HG02970 (cell line): Measurements from ENCODE around the gene ERO1B.
"Not testable (repeated sequence)": the region's sequence is repeated elsewhere in the genome, so short reads cannot be mapped to it uniquely, and the experiment has no call there.

Experiments
- ATAC-seq: cut with Tn5 transposase; IDR thresholded peaks from one replicate; pipeline ENCODE4 v1.9.1; 2021; ENCODE audit warnings: mild to moderate bottlenecking, moderate library complexity, moderate number of reproducible peaks; ENCODE audit not compliant: unreplicated experiment, low FRiP score

ERO1B gene

DNA sequence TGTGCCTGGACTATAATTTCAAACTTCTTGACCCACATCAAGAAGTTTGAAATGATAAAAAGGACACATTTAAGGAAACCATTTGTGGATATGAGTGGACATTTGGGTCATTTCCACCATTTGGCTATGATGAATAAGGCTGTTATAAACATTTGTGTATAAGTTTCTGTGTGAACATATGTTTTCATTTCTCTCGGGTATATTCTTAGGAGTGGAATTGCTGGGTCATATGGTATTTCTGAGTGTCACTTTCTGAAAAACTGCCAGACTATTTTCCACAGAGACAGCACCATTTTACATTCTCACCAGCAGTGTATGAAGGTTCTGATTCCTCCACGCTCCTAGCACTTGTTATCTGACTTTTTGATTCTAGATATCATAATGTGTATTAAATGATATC, 88.6 kb downstream of the ERO1B start:
- no peak for ATAC-seq

DNA sequence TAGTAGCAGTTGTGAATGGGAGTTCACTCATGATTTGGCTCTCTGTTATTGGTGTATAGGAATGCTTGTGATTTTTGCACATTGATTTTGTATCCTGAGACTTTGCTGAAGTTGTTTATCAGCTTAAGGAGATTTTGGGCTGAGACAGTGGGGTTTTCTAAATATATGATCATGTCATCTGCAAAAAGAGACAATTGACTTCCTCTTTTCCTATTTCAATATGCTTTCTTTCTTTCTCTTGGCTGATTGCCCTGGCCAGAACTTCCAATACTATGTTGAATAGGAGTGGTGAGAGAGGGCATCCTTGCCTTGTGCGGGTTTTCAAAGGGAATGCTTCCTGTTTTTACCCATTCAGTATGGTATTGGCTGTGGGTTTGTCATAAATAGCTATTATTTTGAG, 93.7 kb downstream of the ERO1B start:
- not testable (repeated sequence) for ATAC-seq

DNA sequence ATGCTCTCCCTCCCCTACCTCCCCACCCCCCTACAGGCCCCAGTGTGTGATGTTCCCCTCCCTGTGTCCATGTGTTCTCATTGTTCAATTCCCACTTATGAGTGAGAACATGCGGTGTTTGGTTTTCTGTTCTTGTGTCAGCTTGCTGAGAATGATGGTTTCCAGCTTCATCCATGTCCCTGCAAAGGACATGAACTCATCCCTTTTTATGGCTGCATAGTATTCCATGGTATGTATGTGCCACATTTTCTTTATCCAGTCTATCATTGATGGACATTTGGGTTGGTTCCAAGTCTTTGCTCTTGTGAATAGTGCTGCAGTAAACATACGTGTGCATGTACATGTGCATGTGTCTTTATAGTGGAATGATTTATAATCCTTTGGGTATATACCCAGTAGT, 95.3 kb downstream of the ERO1B start:
- not testable (repeated sequence) for ATAC-seq

DNA sequence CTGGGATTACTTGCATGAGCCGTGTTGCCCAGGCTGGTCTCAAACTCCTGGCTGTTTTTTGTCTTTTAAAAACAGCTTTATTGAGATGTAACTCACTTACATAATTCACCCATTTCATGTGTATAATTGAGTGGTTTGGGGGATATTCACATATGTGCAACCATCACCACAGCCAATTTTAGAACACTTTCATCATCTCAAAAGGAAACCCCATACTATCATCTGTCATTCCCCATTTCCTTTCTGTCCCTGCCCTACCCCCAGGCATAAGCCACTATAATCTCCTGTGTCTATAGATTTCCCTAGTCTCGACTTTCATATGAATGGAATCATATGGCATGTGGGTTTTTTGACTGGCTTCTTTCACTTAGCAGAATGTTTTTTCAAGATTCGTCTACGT, 96.1 kb downstream of the ERO1B start:
- ATAC-seq: no peak

DNA sequence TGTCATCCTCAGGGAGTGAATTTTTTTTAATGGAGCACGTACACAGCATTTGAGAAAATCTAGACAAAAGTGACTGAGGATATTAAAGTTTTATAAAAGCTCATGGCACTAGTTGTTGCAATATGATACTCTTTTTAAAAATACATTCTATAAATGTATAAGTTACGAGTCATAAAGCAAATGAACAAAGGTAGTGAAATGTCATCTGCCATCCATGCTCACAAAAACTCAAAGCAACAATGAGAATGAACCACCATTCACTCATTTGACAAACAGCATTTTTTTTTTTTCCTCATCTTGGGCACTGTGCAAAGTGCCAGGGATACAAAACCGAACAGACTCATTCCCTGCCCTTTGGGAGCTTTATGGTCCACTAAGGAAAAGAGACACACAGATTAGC, 100.7 kb downstream of the ERO1B start:
- no peak for ATAC-seq

DNA sequence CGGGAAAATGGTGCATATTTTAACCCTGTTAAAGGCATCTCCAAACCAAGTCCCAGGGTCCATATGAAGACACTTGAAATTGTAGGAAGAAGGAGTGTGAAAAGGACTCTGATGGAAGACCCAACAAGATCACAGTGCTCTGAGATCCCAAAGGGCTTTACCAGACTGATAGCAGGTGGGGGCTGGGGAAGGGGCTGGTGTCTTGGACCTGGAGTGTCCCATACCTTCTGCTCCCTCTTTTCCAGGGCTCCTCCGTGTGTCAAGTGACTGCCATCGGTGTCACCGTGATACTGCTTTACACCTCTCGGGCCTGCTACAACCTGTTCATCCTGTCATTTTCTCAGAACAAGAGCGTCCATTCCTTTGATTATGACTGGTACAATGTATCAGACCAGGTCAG, 102.1 kb downstream of the ERO1B start:
- ATAC-seq: no peak

DNA sequence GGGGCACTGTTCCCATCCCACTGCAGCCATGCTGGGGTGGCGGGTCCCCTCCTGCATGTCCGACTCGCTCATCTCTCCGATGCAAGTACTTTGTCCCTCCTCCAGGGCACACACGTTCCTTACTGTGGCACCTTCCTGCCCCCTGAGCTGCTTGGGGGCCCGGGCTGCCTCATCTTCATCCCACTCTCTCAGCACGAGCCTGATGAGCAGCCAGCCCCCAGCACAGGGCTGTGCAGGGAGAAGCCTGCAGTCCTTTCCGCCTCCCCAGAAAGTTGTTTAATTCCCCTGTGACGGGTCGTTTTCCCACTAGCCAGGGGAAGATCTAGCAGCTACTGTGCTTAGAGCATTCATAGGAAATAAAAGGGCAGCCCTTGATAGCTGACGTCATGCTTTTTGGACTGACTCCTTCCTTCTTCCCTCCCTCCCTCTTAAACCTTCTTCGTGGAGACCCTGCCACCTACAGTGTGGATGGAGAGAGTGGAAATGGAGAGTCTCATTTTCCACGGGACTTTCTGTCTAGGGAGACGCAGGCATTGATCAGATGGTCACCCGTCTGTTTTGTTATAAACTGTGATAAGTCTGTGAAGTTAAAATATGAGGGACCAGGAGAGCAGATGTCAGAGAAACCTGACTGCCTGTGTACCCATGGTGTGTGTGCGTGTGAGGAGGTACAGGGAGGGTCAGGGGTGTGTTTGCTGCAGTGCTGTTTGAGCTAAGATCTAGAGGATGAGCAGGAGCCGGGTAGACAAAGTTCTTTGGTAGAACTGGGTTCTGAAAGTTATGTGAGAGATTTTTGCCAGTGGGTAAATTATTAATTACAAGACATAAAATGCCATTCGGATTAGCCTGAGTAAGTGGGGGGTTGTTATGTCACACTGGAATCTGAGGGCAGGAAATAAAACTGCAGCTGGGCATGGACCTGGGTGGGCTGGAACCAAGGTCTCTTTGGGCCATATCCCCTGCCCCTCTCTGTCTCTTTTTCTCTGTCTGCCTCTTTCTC, 105.1 kb downstream of the ERO1B start:
- no peak for ATAC-seq

DNA sequence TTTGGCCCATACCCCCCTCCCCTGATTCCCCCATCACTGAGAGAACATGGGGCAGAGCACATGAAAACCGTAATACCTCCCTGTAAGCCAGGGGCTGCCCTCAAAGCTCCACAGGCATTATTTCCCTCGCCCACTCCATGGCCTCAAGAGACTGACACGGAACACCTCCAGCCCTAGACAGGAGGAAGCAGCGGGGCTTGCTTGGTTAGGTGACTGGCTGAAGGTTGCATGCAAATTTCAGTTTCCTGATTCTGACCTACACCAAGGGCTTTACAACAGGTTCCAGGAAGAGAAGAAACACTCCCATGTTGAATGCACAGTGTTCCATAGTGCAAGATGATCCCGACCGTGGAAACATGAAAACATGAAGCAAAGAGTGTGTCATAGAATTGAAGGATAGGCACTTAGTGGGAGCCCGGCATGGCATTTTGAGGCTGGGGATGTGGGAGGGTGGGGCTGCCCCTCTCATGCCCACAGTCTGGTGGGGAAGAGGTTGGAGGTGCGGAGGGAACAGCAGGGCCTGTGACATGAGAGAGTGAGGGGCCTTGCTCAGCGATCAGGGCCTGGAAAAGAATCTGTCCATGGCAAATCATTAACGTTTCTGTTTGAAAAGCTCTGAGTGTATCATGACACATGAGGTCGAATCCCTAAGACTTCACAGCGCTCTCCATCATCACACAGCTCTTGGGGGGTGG, 106.0 kb downstream of the ERO1B start:
- no peak for ATAC-seq

DNA sequence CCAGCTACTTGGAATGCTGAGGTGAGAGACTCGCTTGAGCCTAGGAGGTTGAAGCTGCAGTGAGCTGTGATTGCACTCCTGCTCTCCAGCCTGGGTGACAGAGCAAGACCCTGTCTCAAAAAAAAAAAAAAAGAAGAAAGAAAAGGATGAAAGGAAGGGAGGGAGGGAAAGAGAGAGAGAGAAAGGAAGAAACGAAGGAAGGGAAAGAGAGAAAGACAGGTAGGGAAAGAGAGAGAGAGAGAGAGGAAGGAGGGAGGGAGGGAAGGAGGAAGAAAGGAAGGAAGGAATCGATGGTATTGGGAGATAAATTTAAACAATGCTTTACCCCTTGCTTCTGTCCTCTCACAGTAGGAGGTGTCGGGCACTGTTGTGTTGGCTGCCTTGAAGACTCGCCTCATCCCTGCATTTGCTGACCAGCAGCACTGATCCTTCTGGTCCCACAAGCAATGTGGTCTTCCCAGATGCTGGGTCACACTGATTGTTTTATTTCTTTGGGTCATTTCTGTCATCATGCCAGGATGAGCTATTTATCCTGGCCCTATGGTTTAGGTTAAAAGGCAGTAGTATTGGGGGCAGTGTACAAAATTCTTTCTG, 108.5 kb downstream of the ERO1B start:
- ATAC-seq: no peak

DNA sequence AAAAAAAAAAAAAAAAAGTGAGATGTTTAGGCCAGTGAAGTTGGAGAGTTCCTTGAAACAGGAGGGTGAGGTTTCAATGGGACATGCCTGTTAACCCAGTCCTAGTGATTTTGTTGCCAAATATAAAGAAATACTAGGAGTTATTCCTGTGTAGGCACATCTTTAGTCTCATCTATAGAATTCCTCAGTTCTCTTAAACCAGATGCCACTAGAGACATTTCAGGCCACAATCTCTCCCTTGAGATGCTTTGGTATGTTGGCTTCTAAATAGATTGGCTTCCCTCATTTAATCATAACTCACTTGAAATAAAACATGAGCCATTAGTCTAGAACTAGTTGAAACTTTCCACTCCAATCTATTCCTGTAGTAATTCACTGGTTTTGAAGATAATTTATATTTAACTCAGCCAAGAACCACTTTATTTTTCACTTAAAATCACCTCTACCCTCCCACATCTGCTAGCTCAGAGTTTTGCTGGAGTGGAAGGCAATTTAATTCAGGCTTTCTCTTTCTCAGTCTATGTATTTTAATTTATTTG, 109.6 kb downstream of the ERO1B start:
- ATAC-seq: no peak

DNA sequence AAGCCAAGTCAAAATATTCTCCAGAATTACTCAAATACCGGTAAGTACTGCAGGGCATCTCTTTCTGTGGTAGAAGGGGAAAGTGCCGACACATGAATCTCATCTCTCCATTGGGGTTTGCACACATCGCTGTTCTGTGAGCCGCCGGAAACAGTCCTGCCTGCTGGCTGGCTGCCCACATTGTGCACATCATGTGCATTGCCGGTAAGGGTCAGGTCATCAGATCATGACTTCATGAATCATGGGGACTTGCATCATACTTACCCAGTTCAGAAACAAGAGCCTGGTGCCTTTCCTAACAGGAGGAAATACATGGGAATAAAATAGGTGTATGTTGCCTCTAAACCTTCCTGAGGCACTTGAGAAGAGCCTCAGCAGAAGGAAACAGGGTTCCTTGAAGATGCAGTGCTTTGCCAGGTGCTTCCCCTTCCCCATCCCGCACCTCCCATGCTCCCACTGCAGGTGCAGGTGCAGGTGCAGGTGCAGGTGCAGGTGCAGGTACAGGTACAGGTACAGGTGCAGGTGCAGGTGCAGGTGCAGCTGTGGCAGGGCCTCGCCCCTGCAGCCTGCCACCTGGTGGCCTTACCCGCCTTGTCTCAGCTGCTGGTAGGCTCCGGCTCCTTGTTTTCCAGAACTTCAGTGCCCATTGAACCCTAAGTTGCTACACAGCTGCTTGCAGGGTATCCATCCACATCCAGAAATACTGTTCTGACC, 112.9 kb downstream of the ERO1B start:
- no peak for ATAC-seq

DNA sequence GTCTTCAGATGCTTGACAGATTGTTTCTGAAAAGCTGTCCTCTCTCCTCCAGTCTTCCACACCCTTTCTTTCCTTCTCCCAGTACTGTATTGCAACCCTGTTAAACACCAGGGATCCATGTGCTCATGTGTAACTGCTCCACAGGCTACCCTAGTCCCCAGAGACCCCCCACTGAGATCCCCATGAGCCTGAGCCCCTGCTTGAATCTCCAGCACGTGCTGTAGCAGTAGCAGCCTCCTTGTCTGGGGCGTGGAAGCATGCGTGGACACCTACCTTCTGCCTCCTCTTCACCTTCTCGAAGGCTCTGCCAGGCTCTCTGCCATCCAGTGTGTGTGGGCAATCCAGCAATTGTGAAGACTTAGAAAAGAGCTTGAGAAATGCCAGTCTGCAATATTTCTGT, 114.2 kb downstream of the ERO1B start:
- ATAC-seq: no peak

DNA sequence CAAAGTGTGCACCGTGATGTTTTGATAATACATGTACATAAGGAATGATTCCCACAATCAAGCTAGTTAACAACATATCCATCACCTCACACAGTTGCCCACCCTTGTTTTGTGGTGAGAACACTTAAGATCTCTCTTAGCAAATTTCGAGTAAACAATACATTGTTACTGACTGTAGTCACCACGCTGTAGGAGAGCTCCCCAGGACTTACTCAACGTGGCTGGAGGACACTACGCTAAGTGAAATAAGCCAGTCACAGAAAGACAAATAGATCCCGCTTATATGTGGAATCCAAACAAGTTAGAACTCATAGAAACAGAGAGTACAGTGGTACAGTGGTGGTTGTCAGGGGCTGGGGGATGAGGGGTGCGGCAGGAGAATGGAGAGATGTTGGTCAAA, 114.6 kb downstream of the ERO1B start:
- ATAC-seq: no peak

DNA sequence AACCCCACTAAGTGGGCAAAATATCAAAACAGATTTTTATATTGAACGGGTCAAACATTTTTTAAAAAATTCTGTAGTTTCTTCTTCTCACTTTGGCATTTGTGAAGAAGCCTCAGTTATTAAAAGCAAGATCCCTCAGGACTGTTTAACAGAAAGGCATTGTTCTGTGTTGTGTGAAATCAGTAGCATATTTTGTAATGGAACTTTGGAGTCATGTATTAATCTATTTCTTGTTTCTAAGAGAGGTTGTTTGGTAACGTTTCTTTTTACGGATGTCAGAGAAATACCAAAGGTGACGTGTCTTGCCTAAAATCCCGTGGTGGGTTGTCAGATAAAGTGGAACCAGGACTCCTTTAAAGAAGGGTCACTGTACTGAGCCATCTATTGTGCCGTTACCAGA, 115.7 kb downstream of the ERO1B start:
- no peak for ATAC-seq
